HUES48 (cell line): ENCODE data around the gene SLC30A10.
"Not testable (repeated sequence)": the region's sequence is repeated elsewhere in the genome, so short reads cannot be mapped to it uniquely, and the experiment has no call there.

Source experiments
- H3K27ac ChIP-seq: one replicate; pipeline ENCODE4 v1.7.0; 2013; ENCODE audit warnings: low read depth, low read length, inconsistent platforms
- H3K27me3 ChIP-seq: 2 replicates; pipeline ENCODE4 v1.6.1; 2013; ENCODE audit warnings: mild to moderate bottlenecking, low read length; ENCODE audit not compliant: control insufficient read depth, insufficient read depth
- H3K36me3 ChIP-seq: 2 replicates; pipeline ENCODE4 v1.6.1; 2013; ENCODE audit warnings: low read length; ENCODE audit not compliant: control insufficient read depth, insufficient read depth
- H3K4me1 ChIP-seq: 2 replicates; pipeline ENCODE4 v1.6.1; 2013; ENCODE audit warnings: mild to moderate bottlenecking, low read length; ENCODE audit not compliant: control insufficient read depth, insufficient read depth
- H3K4me3 ChIP-seq: 2 replicates; pipeline ENCODE4 v1.5.1; 2013; ENCODE audit warnings: mild to moderate bottlenecking, low read depth, low read length
- H3K9ac ChIP-seq: 2 replicates; pipeline ENCODE4 v1.6.1; 2013; ENCODE audit warnings: mild to moderate bottlenecking, low read depth, low read length, moderate library complexity
- H3K9me3 ChIP-seq: 2 replicates; pipeline ENCODE4 v1.6.1; 2013; ENCODE audit warnings: low read length; ENCODE audit not compliant: control insufficient read depth, insufficient read depth

The SLC30A10 gene

GRCh38 chr1:219907772-219908070 is 20.6 kb downstream of the SLC30A10 start:
- no peaks in the 10 kb centered on the region for H3K36me3 ChIP-seq

GRCh38 chr1:219906924-219907771 is 21.2 kb downstream of the SLC30A10 start:
- H3K36me3 ChIP-seq, result no peaks in the 10 kb centered on the region
- no peak overlapping the region for H3K27ac ChIP-seq
- 0 out of 2 replicates have a peak, but pooled peaks cover 2% of the 10 kb centered on the region for H3K4me1 ChIP-seq
- no peaks in the 10 kb centered on the region for H3K27me3 ChIP-seq
- no peak overlapping the region for H3K9ac ChIP-seq
- no peak overlapping the region for H3K4me3 ChIP-seq
- no peaks in the 10 kb centered on the region for H3K9me3 ChIP-seq

More at GRCh38 chr1:219907772-219908070, 20.6 kb downstream of the SLC30A10 start:
- Histone ChIP-seq H3K4me3 (no peak overlapping the region), H3K9ac (no peak overlapping the region), H3K27me3 (no peaks in the 10 kb centered on the region), H3K9me3 (no peaks in the 10 kb centered on the region), H3K4me1 (0 out of 2 replicates have a peak, but pooled peaks cover 2% of the 10 kb centered on the region), H3K27ac (no peak overlapping the region)

- not testable (repeated sequence) for H3K27ac ChIP-seq, H3K27me3 ChIP-seq, H3K9me3 ChIP-seq, H3K4me1 ChIP-seq, H3K36me3 ChIP-seq, H3K4me3 ChIP-seq, H3K9ac ChIP-seq
These were observed 21.8 kb downstream of the SLC30A10 start for GRCh38 chr1:219906565-219906923.

GRCh38 chr1:219905524-219905923 is 22.8 kb downstream of the SLC30A10 start:
- Histone ChIP-seq H3K4me3 (no peak overlapping the region), H3K36me3 (no peaks in the 10 kb centered on the region), H3K4me1 (0 out of 2 replicates have a peak, but pooled peaks cover 3% of the 10 kb centered on the region), H3K9ac (no peak overlapping the region), H3K27ac (no peak overlapping the region), H3K27me3 (no peaks in the 10 kb centered on the region), H3K9me3 (no peaks in the 10 kb centered on the region)

- Histone ChIP-seq H3K36me3 (no peaks in the 10 kb centered on the region), H3K9me3 (no peaks in the 10 kb centered on the region), H3K4me1 (0 out of 2 replicates have a peak, but pooled peaks cover 3% of the 10 kb centered on the region), H3K9ac (no peak overlapping the region), H3K27me3 (no peaks in the 10 kb centered on the region), H3K4me3 (no peak overlapping the region), H3K27ac (no peak overlapping the region)
These were observed 23.4 kb downstream of the SLC30A10 start for GRCh38 chr1:219904934-219905333.

GRCh38 chr1:219903353-219903871 is 24.9 kb downstream of the SLC30A10 start:
- no peaks in the 10 kb centered on the region for H3K36me3 ChIP-seq
- no peaks in the 10 kb centered on the region for H3K9me3 ChIP-seq
- H3K27me3 ChIP-seq, result no peaks in the 10 kb centered on the region
- no peak overlapping the region for H3K4me3 ChIP-seq
- 0 out of 2 replicates have a peak, but pooled peaks cover 3% of the 10 kb centered on the region for H3K4me1 ChIP-seq
- H3K27ac ChIP-seq, result no peak overlapping the region
- H3K9ac ChIP-seq, result no peak overlapping the region

GRCh38 chr1:219902951-219903350 is 25.4 kb downstream of the SLC30A10 start:
- H3K9ac ChIP-seq, result no peak overlapping the region
- no peaks in the 10 kb centered on the region for H3K27me3 ChIP-seq
- H3K4me1 ChIP-seq, result 0 out of 2 replicates have a peak, but pooled peaks cover 3% of the 10 kb centered on the region
- H3K9me3 ChIP-seq, result no peaks in the 10 kb centered on the region
- no peak overlapping the region for H3K27ac ChIP-seq
- no peaks in the 10 kb centered on the region for H3K36me3 ChIP-seq
- H3K4me3 ChIP-seq, result no peak overlapping the region

- Histone ChIP-seq H3K36me3 (no peaks in the 10 kb centered on the region), H3K27me3 (no peaks in the 10 kb centered on the region), H3K4me3 (no peak overlapping the region), H3K27ac (no peak overlapping the region), H3K4me1 (peaks cover 13% of the 10 kb centered on the region), H3K9me3 (no peaks in the 10 kb centered on the region), H3K9ac (no peak overlapping the region)
These were observed 27.5 kb downstream of the SLC30A10 start for GRCh38 chr1:219900882-219901281.

GRCh38 chr1:219900201-219900600 is 28.2 kb downstream of the SLC30A10 start:
- H3K4me1 ChIP-seq, result peaks cover 19% of the 10 kb centered on the region
- H3K4me3 ChIP-seq, result no peak overlapping the region
- no peaks in the 10 kb centered on the region for H3K36me3 ChIP-seq

GRCh38 chr1:219898375-219898774 is 30.0 kb downstream of the SLC30A10 start:
- Histone ChIP-seq H3K4me3 (no peak overlapping the region), H3K4me1 (peaks cover 19% of the 10 kb centered on the region), H3K9ac (no peak overlapping the region), H3K9me3 (no peaks in the 10 kb centered on the region), H3K36me3 (no peaks in the 10 kb centered on the region), H3K27me3 (no peaks in the 10 kb centered on the region), H3K27ac (no peak overlapping the region)

More at GRCh38 chr1:219900201-219900600, 28.2 kb downstream of the SLC30A10 start:
- no peak overlapping the region for H3K27ac ChIP-seq
- no peak overlapping the region for H3K9ac ChIP-seq
- H3K27me3 ChIP-seq, result no peaks in the 10 kb centered on the region
- H3K9me3 ChIP-seq, result no peaks in the 10 kb centered on the region

- no peaks in the 10 kb centered on the region for H3K27me3 ChIP-seq
- no peak overlapping the region for H3K27ac ChIP-seq
- H3K36me3 ChIP-seq, result no peaks in the 10 kb centered on the region
- H3K9ac ChIP-seq, result no peak overlapping the region
- peaks cover 19% of the 10 kb centered on the region for H3K4me1 ChIP-seq
- no peak overlapping the region for H3K4me3 ChIP-seq
- no peaks in the 10 kb centered on the region for H3K9me3 ChIP-seq
These were observed 30.4 kb downstream of the SLC30A10 start for GRCh38 chr1:219897914-219898313.
